OCI-LY7 (cell line): ENCODE data around the gene AKAP13.

Experiments used
- CTCF ChIP-seq: fragments of 200-600 bp; sonication (generic); conservative IDR thresholded peaks from 2 replicates; pipeline ENCODE4 v1.5.1; 2014; ENCODE audit warnings: mild to moderate bottlenecking, antibody characterized with exemption, low read length, moderate library complexity, mixed read lengths
- EZH2phosphoT487 ChIP-seq: fragments of 200-600 bp; sonication (generic); IDR thresholded peaks from 2 replicates; pipeline ENCODE4 v1.6.1; 2018; ENCODE audit warnings: low read depth, borderline replicate concordance, mild to moderate bottlenecking, mixed run types, antibody characterized with exemption, low read length, moderate library complexity, mixed read lengths

- no peak for TF ChIP-seq CTCF
- no peak for TF ChIP-seq EZH2phosphoT487
Observed at GRCh38 chr15:85362436-85363081, 17.8 kb upstream of the AKAP13 start.
